HG02938 (cell line): ENCODE measurements around the gene GPX2.

Source experiments
- ATAC-seq: cut with Tn5 transposase; IDR thresholded peaks from one replicate; pipeline ENCODE4 v1.9.1; 2021; ENCODE audit warnings: mild to moderate bottlenecking, moderate library complexity; ENCODE audit not compliant: unreplicated experiment

Gene GPX2

DNA sequence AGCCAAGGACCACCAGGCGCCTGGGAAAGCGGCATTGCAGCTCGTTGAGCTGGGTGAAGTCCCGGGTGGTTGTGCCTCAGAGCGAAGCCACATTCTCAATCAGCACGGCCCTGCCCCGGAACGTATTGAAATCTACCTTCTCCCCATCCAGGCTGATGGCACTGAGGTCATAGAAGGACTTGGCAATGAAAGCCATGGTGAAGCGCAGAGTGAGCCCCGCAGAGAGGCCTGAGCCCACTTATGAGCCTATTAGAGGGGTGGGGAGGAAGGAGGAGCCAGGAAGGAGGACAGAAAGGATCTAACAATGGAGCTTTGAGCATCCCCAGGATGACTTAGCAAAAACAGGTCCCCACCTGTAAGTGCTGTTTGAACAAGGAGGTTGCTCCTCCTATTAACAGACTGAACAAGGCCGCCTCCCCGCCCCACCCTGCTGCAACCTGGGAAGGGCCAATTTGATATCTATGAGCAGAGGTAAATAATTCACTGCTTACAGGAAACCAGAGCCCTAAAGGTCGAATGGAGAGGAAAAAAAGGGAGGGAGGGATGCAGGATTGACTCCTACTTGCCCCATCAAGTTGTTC is at the start of gene GPX2:
GPX2 (minus strand) TSS at position 215 of the 581 bp plus-strand sequence; CDS start at position 196, 19 bp downstream.
- ATAC-seq, result no peak

DNA sequence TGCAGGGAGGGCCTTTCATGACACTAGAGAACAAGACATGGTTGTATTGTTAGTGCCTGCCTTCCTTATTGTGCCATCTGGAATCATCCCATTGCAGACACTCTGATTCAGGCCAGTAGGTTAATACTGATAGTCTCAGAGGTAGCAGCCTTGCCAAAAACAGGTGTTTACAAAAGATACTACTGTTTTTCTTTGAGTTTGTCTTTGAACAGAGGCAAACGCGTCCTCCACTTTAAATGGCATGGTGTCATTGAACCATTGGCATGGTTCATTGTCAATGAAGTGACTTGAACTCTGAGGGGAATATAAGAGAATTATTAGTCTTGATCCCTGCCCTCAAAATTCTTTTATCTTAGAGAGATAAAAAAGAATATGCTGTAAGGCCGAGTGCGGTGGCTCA is 48.4 kb upstream of the GPX2 start:
- ATAC-seq, result no peak

DNA sequence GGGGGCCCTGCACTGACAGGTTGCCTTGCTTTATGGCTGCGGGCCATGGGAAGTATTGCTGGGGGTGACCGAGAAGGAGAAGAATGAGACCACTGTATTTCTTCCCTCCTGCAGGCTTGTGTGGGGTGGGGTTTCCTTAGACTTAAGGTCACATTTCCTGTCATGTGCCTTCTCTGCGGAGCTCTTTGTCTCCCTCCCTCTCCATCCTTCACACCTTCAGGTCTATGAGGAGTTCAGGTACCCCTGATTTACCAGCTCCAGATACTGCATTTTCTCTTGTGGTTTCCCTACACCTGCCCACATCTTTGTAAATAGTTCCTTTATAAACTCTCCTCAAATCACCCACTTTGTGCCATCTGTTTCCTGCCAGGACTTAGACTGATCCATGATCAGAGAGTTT is 47.8 kb upstream of the GPX2 start:
- ATAC-seq, result no peak

DNA sequence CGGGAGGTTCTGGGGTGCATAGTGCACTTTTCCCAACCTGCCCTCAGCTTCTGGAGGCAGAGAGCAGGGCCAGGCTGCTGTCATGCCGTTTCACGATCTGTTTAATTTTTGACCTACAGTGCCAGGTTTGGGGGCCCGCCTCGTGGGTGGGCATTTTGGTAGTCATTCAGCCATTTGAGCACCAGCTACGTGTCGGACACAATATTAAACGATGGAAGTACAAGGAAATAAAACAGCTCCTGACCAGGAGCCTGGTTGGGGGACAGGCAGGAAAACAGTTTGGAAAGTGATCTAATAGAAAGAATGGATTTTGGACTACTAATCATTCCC is 44.9 kb upstream of the GPX2 start:
- no peak for ATAC-seq

DNA sequence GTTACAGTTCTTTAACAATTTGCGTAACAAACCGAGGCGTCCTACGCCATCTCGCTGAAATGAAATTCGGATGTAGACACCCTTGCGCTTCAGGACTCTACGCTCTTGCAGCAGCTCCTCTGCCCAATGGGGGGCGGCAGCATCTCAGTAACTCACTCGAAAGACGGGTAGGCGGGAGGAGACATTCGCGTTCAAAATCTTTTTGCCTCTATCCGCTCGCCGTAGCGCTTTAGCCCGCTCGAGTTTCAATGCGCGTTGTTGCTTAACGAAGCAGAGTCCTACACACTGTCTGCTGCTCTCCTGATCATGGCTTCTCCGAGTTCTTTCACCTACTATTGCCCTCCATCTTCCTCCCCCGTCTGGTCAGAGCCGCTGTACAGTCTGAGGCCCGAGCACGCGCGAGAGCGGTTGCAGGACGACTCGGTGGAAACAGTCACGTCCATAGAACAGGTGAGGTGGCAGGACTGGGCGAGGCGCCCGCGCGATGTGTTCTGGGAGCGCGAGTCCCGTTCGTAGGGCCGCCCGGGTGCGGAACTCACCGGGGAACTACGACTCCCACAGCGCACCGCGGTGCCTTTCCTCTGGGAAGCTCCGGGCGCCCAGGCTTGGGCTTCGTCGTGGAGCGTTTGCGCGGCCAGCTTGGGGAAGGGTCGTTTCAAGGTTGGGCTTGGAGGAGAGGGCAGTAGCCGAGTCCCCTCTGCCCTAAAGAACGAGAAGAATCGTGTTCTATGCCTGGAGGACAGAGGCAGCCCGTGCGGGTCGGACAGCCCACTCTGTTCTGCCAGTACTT is 44.3 kb upstream of the GPX2 start, which contains the start of gene FNTB:
FNTB (plus strand) TSS at position 248 of the 790 bp plus-strand sequence; CDS start at position 307, 59 bp downstream.
- peak; percentile 91 for ATAC-seq

DNA sequence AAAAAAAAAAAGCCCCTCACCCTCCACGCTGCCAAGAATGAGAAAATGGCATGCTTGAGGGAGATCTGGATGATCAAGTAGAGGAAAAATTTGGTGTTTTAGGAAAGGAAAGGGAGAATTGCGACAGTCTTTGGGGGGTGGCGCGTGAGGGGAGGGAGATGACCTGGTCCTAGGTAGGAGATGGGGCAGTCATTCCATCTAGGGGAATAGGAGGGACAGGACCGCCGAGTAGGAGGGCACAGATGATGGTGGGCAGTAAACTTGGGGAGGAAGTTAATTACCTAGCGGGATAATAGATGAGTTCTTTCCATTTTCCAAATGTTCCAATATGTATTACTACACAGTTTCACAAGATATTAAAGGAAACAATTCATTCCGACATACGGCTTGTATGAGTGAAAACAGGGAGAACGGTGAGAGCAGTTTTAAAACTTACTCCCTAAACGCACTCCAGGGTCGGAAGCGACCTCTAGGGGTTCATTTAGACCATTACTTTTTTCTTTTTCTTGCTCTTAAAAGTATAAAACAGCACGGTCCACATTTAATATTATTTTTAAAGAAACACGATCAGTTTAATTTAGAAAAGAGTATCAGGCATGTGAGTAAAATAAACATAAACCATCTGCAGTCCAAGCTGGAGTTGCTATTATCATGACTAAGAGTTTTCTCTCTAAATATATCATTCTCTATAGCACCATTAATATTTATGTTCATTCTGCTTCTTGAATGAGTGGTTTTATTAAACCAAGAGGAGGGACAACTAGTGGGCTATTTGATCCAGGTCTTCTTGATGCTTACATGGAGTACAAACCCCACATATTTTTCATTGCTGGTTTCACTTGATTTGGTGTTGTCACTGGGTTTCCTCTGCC is 41.1 kb upstream of the GPX2 start:
- no peak for ATAC-seq

DNA sequence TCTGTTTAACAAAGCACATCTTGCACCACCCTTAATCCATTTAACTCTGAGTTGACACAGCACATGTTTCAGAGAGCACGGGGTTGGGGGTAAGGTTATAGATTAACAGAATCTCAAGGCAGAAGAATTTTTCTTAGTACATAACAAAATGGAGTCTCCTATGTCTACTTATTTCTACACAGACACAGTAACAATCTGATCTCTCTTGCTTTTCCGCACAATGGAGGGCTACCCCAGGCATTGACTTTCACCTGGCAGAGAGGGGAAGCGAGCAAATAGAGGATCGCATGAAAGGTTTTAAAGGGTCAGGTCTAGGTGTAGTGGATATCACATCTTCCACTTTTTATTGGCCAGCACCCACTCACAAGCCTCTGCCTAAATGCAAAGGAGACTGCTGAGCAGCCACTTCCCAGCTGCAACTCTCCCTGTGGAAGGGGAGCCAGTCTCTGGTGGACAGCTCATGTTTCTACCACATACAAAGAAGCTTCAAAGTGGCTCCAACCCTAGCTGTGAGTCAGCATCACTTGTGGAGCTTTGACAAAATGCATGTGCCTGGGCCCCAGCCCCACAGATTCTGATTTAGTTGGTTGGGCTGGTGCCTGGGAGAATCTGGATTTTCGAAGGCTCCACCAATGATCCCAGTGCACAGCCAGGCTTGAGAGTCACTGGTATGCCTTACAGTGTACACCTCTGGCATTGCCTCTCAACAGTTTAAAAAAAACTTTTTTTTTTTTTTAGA is 37.0 kb upstream of the GPX2 start:
- ATAC-seq, result no peak

DNA sequence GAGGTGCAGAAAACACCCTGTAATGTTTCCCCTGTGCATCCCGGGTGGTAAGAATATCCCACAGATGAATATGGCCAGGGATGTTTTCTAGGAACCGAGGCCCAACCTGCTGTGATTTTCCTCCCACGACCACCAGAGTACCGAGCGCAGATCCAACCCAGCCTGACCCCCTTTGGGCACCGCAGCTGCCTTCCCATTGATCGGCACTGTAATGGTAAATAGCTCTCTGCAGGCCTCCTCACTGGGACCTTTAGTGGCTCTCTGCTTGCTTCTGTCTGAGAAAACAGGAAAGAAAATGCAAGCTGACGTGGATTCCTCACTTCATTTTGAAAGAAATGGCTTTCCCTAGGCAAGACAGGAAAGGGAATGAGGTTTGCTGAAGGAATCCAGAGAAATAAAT is 32.0 kb upstream of the GPX2 start:
- ATAC-seq, result no peak

DNA sequence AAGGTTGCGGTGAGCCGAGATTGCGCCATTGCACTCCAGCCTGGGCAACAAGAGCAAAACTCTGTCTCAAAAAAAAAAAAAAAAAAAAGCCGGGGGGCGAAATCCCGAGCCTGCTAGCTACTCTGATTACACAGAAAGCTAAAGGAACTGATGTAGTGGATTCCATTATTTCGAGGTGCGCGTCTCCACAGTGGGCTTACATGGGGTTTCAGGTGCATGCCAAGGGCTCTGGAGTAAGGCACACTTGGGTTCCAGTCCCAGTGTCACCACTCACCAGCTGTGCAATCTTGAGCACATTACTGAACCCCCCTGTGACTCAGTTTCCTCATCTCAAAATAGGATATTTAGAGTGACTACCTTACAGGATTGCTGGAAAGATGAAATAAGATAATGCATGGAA is 31.3 kb upstream of the GPX2 start:
- no peak for ATAC-seq

DNA sequence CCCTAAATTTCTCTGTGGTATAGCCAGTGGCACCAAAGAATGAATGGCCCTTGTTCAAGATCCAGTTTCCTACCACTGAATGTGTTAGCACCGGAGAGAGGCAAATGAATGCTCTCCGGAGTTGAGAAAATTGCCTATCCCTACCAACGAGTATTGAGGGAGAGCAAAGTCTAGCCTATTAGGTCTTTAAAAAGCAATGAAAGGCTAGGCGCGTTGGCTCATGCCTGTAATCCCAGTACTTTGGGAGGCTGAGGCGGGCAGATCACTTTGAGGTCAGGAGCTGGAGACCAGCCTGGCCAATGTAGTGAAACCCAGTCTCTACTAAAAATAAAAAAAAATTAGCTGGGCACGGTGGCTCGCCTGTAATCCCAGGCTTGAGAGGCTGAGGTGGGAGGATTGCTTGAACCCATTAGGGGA is 30.5 kb upstream of the GPX2 start:
- no peak for ATAC-seq

DNA sequence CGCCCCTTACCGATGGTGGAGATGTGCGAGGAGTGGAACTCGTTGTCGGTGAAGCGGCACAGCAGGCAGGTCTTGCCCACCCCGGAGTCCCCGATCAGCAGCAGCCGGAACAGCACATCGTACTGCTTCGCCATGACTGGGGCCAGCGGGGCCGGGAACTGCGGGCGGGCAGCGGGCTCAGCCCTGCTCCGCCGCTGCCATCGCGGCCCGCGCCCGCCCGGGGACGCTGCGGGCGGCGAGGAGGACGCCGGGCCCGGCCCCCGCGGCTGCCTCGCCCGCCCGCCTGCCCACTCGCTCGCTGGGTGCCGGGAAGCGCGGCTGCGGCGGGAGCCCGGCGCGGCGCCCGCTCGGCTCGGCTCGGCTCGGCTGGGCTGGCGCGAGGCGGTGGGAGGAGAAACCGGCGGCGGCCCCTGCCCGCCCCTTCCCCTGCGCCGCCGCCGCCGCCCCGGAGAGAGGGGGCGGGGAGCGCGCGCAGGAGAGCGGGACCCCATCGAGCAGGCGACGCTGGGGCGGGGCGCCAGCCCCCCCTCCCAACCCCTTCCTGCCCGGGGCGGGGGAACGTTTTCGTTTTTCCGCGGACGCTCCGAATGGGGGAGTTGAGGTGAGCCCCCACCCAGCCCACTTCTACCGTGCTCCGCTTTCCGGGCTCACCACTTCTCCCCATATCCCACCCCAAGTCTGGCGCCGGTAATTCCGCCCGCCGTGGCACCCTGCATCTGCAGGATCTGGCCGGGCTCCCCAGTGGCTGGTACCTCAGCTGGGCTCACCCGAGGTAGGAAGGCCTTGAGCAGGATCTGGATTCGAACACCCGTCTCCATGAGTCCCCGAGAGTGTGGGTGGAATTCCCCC is 29.6 kb upstream of the GPX2 start, which contains the start of gene RAB15:
RAB15 (minus strand) TSS at position 394 of the 849 bp plus-strand sequence; CDS start at position 134, 260 bp downstream.
- ATAC-seq, result no peak

DNA sequence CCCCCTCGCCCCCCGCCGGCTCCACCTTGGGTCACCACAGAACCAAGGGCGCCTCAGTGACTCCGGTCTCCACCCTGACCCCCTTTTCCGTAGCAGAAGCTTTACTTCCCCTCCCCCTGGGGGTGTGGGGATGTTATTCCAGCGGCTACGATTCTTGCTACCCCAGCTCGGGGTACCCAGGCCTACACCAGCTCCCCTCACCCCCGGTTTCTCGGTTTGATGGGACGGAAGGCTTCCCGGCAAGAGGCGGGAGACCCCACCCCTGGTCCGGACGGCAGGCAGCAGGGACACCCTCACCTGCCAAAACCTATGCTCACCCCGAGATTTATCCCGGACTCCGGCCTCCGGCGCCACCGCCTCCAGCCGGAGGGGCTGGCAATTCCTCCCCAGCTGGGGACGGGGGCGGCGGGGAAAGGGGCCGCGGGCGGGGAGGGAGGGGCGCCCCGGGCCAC is 29.0 kb upstream of the GPX2 start:
- no peak for ATAC-seq

DNA sequence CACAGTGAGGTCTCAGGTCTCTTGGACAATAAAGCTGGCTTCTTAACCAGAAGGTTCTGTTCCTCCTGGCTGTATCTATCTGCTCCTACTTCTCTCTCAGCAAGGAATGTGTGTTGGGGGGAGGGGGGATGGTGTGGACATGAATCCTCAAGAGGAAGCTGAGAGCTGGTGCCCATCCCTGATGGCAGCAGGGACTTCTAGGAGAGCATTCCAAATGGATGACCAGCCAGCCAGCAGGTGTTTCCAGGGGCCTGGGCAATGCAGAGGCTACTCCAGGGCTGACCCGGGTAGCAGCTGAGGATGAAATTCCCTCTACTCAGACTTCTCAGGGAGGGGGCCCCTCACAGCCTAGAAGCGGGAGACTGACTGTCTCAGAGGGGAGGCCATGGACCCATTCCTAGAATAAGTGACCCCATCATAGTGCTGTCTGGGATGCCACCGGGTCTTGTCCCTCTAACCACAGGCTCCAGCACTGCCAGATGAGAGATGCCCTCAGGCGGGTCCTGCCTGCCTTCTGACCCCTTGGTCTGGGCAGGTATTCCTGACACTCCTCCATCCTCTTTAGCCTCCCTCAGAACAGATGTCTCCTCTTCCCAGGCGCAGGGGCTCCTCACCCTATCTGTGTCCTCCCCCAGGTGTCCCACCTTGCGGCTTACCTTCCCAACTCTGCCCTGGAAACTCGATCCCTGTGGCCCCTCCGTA is 28.4 kb upstream of the GPX2 start:
- ATAC-seq, result no peak

DNA sequence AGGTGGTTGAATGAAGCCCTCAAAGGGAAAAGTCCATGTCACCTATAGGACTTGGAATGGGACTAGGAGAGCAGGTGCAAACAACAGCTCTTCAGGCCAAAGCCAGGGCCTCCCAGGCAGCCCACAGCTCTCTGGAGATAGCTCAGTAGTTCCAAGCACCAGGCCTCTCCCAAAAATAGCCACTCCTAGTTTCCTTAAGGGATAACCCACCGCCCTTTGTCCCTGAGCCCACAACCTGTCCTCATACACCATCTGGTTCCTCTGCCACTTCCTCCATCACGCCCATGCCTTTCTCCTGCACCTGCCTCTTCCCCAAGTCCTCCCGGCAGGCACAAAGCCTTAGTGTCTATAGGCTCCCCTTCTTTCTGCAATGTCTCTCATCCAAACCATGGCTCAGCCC is 27.5 kb upstream of the GPX2 start:
- no peak for ATAC-seq

DNA sequence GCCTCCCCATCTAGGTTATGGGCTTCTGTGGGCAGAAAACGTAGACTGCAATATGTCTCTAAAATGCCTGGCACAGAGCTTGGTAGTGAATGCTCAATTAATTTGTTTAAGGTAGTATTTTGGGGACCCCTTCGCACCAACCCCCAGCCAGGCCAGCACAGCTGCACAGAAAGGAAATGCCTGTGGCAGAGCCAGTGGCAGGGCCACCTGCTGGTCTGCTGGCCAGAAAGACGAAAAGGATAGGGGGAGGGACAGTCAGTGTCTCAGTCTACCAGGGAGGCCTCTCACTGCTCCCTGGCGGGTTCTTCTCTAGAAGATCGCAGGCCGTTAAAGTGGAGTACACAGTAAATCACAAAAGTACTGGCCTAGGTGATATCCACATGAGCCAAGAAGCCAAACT is 26.1 kb upstream of the GPX2 start:
- ATAC-seq, result no peak

DNA sequence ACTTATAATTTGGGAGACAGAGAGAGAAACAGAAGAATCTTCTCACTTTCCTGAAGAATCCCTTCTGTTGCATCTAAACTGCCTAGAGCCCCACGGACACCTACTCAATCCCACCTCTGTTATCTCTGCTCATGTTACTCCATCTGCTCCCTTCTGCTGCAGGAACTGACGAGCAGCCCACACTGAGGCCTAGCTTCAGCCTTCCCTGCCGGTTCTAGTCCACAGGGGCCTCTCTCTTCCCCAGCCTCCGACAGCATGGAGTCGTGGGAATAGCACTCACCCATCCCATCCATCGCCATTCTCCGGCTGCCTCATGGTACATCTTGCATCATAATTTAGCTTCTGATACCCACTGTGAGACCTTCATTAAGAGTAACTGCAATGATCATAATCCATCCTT is 25.6 kb upstream of the GPX2 start:
- ATAC-seq, result no peak

DNA sequence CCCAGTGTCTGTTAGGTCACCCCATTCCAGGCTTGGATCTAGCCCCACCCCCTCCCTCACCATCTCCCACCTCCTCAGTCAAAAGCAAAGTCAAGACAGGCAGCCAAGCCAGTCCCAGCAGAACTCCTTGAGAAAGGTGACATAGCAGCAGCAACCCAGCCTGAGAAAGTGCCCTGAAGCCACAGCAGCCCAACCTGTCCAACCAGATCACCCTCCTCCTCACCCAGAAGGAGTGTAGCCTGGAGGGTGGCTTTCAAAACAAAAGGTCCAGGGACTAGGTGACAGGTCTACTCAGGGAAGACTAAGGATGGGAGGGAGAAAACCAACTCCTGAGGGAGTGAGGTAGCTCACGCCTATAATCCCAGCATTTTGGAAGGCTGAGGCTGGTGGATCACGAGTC is 24.4 kb upstream of the GPX2 start:
- no peak for ATAC-seq

DNA sequence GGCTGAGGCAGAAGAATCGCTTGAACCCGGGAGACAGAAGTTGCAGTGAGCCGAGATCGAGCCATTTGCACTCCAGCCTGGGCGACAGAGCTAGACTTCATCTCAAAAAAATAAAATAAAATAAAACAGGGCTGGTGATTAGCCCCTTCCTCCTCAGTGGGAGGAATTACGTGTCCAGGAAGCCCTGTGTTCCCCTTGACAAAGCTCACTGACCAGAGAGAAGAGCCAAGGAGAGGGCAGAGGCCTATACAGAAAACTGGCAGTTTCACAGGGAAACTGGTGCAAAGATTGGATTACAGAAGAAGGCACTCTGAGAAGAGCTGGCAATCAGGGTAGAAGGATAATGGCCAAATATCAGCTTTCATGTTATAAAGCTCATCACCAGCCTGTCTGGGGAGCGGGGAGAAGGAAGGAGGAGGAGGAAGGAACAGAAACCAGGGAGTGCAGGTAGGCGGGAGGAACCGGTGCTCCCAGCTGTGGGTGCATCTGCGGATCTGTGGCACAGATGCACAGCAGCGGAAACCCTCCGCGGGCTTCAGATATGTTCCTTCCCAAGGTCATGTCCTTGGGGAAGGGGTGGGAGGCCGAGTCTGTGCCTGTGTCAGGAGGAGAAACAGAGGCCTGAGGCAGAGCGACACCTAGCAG is 22.9 kb upstream of the GPX2 start:
- ATAC-seq, result no peak

DNA sequence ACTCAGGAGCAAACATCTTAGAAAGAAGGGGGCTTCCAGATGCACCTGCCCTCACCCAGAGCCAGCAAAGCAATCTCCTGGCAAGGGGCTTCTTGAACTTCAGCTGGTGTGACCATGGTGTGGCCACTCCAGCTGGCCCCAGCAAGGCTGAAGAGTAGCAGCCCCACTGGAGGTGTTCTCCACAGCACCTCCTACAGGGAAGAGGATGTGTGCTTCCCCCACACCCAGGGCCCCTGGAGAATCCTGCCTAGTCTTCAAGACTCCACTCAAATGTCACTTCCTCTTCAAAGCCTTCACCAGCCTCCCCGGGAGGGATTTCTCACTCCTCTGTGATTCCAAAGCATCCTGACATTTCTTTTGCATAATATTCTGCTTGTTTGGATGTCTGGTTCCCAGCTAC is 21.1 kb upstream of the GPX2 start:
- ATAC-seq, result no peak
